ENCODE measurements around the gene C19orf25. TPM values are rescaled to one million over a fixed set of nuclear protein-coding genes. Genes with fewer than 3 reads are reported as not detected.

C19orf25 gene
- total RNA-seq, 2 experiments from 2014 or later: 24.4 to 26.9 TPM

GRCh38 chr19:1451916-1452801 is 26.9 kb downstream of the C19orf25 start:
- H3K4me3 Mint-ChIP-seq: no peak overlapping the region
- no peaks in the 10 kb centered on the region for H3K9me3 Mint-ChIP-seq
- intact Hi-C loops (cut with micrococcal nuclease): loop anchor here (10.0 kb wide), 1 partner anchor 313 kb away; no protein-coding TSS in a partner anchor
- no peaks in the 10 kb centered on the region for H3K36me3 Mint-ChIP-seq
- H3K27me3 Mint-ChIP-seq: peaks cover 61% of the 10 kb centered on the region
- H3K27ac Mint-ChIP-seq: no peak overlapping the region
- ChIA-PET POLR2A (no interaction called here), CTCF (no interaction called here)
- H3K4me1 Mint-ChIP-seq (ENCODE audit: low read depth): peaks cover 21% of the 10 kb centered on the region
- no peak for DNase-seq

- intact Hi-C loops (cut with micrococcal nuclease): loop anchor here (10.0 kb wide), 1 partner anchor 314 kb away; no protein-coding TSS in a partner anchor
Observed at GRCh38 chr19:1450735-1451731, 28.0 kb downstream of the C19orf25 start.

GRCh38 chr19:1449467-1450442 is 29.3 kb downstream of the C19orf25 start, which contains the start of gene APC2:
TSS of gene APC2 (plus strand) at chr19:1450121. CDS start at chr19:1453002, 2,881 bp downstream.
- Mint-ChIP-seq H3K4me1 (ENCODE audit: low read depth) (peaks cover 17% of the 10 kb centered on the region), H3K9me3 (no peaks in the 10 kb centered on the region), H3K27me3 (peaks cover 50% of the 10 kb centered on the region), H3K36me3 (no peaks in the 10 kb centered on the region), H3K27ac (no peak within 1 kb of the TSS), H3K4me3 (peak within 1 kb of the TSS; percentile 3)
- DNase-seq: no peak
- intact Hi-C loops (cut with micrococcal nuclease): loop anchor here (5.0 to 10.0 kb wide), 2 partner anchors 63 to 315 kb away; partner anchors contain the start of gene ADAMTSL5
- ChIA-PET POLR2A (no interaction called here), CTCF (interaction anchor here (0.6 kb wide), 1 partner anchor 65 kb away, joined by 4 read pairs; no protein-coding TSS in a partner anchor)

More at GRCh38 chr19:1450735-1451731, 28.0 kb downstream of the C19orf25 start:
- CTCF ChIA-PET: no interaction called here
- H3K27me3 Mint-ChIP-seq: peaks cover 59% of the 10 kb centered on the region
- no peak overlapping the region for H3K27ac Mint-ChIP-seq
- peaks cover 21% of the 10 kb centered on the region for H3K4me1 Mint-ChIP-seq (ENCODE audit: low read depth)
- POLR2A ChIA-PET: no interaction called here
- no peaks in the 10 kb centered on the region for H3K9me3 Mint-ChIP-seq
- H3K4me3 Mint-ChIP-seq: no peak overlapping the region
- DNase-seq: no peak
- H3K36me3 Mint-ChIP-seq: no peaks in the 10 kb centered on the region

GRCh38 chr19:1447944-1448343 is 31.1 kb downstream of the C19orf25 start:
- Mint-ChIP-seq H3K27me3 (peaks cover 44% of the 10 kb centered on the region), H3K4me1 (ENCODE audit: low read depth) (peaks cover 15% of the 10 kb centered on the region), H3K27ac (peak overlapping the region; percentile 9), H3K4me3 (no peak overlapping the region), H3K36me3 (no peaks in the 10 kb centered on the region), H3K9me3 (no peaks in the 10 kb centered on the region)
- ChIA-PET POLR2A (no interaction called here), CTCF (interaction anchor here (1.3 kb wide), 1 partner anchor 18 kb away, joined by 5 read pairs; no protein-coding TSS in a partner anchor)
- no peak for DNase-seq
- intact Hi-C loops (cut with micrococcal nuclease): loop anchor here (5.0 kb wide), 1 partner anchor 64 kb away; the partner anchor contains the start of gene ADAMTSL5

- no peaks in the 10 kb centered on the region for H3K9me3 Mint-ChIP-seq
- H3K27me3 Mint-ChIP-seq: peaks cover 39% of the 10 kb centered on the region
- H3K36me3 Mint-ChIP-seq: peaks cover 3% of the 10 kb centered on the region
- H3K4me1 Mint-ChIP-seq (ENCODE audit: low read depth): peaks cover 15% of the 10 kb centered on the region
- intact Hi-C loops (cut with micrococcal nuclease): loop anchor here (5.0 kb wide), 1 partner anchor 65 kb away; the partner anchor contains the start of gene ADAMTSL5
- DNase-seq: no peak
- ChIA-PET CTCF (interaction anchor here (1.3 kb wide), 1 partner anchor 18 kb away, joined by 5 read pairs; no protein-coding TSS in a partner anchor), POLR2A (interaction anchor here (0.8 kb wide), 1 partner anchor 178 kb away, joined by 3 read pairs; the partner anchor contains the start of gene CIRBP)
- no peak overlapping the region for H3K27ac Mint-ChIP-seq
- peak overlapping the region; percentile 5 for H3K4me3 Mint-ChIP-seq
Observed at GRCh38 chr19:1447504-1447903, 31.5 kb downstream of the C19orf25 start.

- intact Hi-C loops (cut with micrococcal nuclease): loop anchor here (5.0 kb wide), 1 partner anchor 65 kb away; the partner anchor contains the start of gene ADAMTSL5
- ChIA-PET CTCF (interaction anchor here (0.8 kb wide), 1 partner anchor 19 kb away, joined by 4 read pairs; no protein-coding TSS in a partner anchor), POLR2A (interaction anchor here (0.8 kb wide), 1 partner anchor 178 kb away, joined by 3 read pairs; the partner anchor contains the start of gene CIRBP)
- no peak overlapping the region for H3K27ac Mint-ChIP-seq
- H3K27me3 Mint-ChIP-seq: peaks cover 35% of the 10 kb centered on the region
- H3K9me3 Mint-ChIP-seq: no peaks in the 10 kb centered on the region
- DNase-seq: no peak
- H3K4me3 Mint-ChIP-seq: peak overlapping the region; percentile 5
- H3K36me3 Mint-ChIP-seq: peaks cover 9% of the 10 kb centered on the region
- H3K4me1 Mint-ChIP-seq (ENCODE audit: low read depth): peaks cover 20% of the 10 kb centered on the region
Observed at GRCh38 chr19:1446713-1447481, 32.1 kb downstream of the C19orf25 start.

GRCh38 chr19:1445932-1446712 is 32.9 kb downstream of the C19orf25 start:
- no peak overlapping the region for H3K27ac Mint-ChIP-seq
- H3K4me3 Mint-ChIP-seq: no peak overlapping the region
- intact Hi-C loops (cut with micrococcal nuclease): loop anchor here (5.0 kb wide), 1 partner anchor 66 kb away; the partner anchor contains the start of gene ADAMTSL5
- ChIA-PET CTCF (interaction anchor here (0.8 to 2.9 kb wide), 11 partner anchors 8 to 202 kb away, joined by 3 to 20 read pairs (median 5); no protein-coding TSS in a partner anchor), POLR2A (no interaction called here)
- no peaks in the 10 kb centered on the region for H3K9me3 Mint-ChIP-seq
- peaks cover 26% of the 10 kb centered on the region for H3K4me1 Mint-ChIP-seq (ENCODE audit: low read depth)
- H3K36me3 Mint-ChIP-seq: peaks cover 17% of the 10 kb centered on the region
- H3K27me3 Mint-ChIP-seq: peaks cover 29% of the 10 kb centered on the region
- no peak for DNase-seq

GRCh38 chr19:1445185-1445931 is 33.7 kb downstream of the C19orf25 start:
- peak overlapping the region; percentile 61 for H3K4me3 Mint-ChIP-seq
- no peak overlapping the region for H3K27ac Mint-ChIP-seq
- H3K36me3 Mint-ChIP-seq: peaks cover 25% of the 10 kb centered on the region
- intact Hi-C loops (cut with micrococcal nuclease): loop anchor here (5.0 kb wide), 1 partner anchor 67 kb away; the partner anchor contains the start of gene ADAMTSL5
- DNase-seq: peak; percentile 86
- H3K4me1 Mint-ChIP-seq (ENCODE audit: low read depth): peaks cover 32% of the 10 kb centered on the region
- CTCF ChIA-PET: interaction anchor here (0.8 to 2.9 kb wide), 16 partner anchors 9 to 202 kb away, joined by 3 to 20 read pairs (median 3); no protein-coding TSS in a partner anchor
- H3K9me3 Mint-ChIP-seq: no peaks in the 10 kb centered on the region
- POLR2A ChIA-PET: interaction anchor here (0.6 to 1.0 kb wide), 3 partner anchors 23 to 639 kb away, joined by 3 to 5 read pairs (median 4); no protein-coding TSS in a partner anchor
- H3K27me3 Mint-ChIP-seq: peaks cover 21% of the 10 kb centered on the region

All from activated CD4-positive, alpha-beta memory T cell treated with anti-CD3 and anti-CD28 coated beads for 36 hours (primary cell).